K562 treated with DMSO at 1 percent for 4 hours (cell line): ENCODE data around the gene STUB1. TPM values are rescaled to one million over a fixed set of nuclear protein-coding genes. Genes with fewer than 3 reads are reported as not detected.

Experiments
- total RNA-seq: library from RNA; unstranded; fragments of 300-600 nt; gene quantifications from 2 replicates; pipeline ENCODE4 v1.2.3, GENCODE V29; 2022; ENCODE audit not compliant: insufficient read depth

The STUB1 gene
- 129 and 139 TPM in 2 replicates for total RNA-seq

GRCh38 chr16:679814-680624 is at the start of gene STUB1:
Gene STUB1, plus strand, starts transcription at chr16:680410. Its CDS starts 116 bp downstream, at chr16:680526.

GRCh38 chr16:630815-631405 is 49.3 kb upstream of the STUB1 start, which contains the start of gene WFIKKN1:
Gene WFIKKN1, plus strand, starts transcription at chr16:630985. Its CDS starts 269 bp downstream, at chr16:631254.

GRCh38 chr16:636206-637080 is 43.8 kb upstream of the STUB1 start, which contains the start of gene METTL26:
Gene METTL26, minus strand, starts transcription at chr16:636305. Its CDS starts 15 bp downstream, at chr16:636290.

GRCh38 chr16:641326-642188 is 38.7 kb upstream of the STUB1 start, which contains the start of gene MCRIP2:
Gene MCRIP2, plus strand, starts transcription at chr16:641828. Its CDS starts 164 bp downstream, at chr16:641992.

GRCh38 chr16:648781-649589 is 31.2 kb upstream of the STUB1 start, which contains the start of gene WDR90:
Gene WDR90, plus strand, starts transcription at chr16:649365. Its CDS starts 52 bp downstream, at chr16:649417.

GRCh38 chr16:667780-668518 is 12.3 kb upstream of the STUB1 start, which contains the start of gene RHOT2:
Gene RHOT2, plus strand, starts transcription at chr16:668132. Its CDS starts 68 bp downstream, at chr16:668200.

GRCh38 chr16:674968-675883 is 5.0 kb upstream of the STUB1 start, which contains the start of gene RHBDL1:
Gene RHBDL1, plus strand, starts transcription at chr16:675671. Its CDS starts 120 bp downstream, at chr16:675791.

GRCh38 chr16:684071-684794 is 4.0 kb downstream of the STUB1 start, which contains the start of gene JMJD8:
Gene JMJD8, minus strand, starts transcription at chr16:684334. Its CDS starts 15 bp downstream, at chr16:684319.

GRCh38 chr16:705431-706188 is 25.4 kb downstream of the STUB1 start, which contains the start of gene FBXL16:
Gene FBXL16, minus strand, starts transcription at chr16:705801. Its CDS starts 8,396 bp downstream, at chr16:697405.

GRCh38 chr16:714558-715476 is 34.6 kb downstream of the STUB1 start, which contains the start of gene METRN:
Gene METRN, plus strand, starts transcription at chr16:715118. Its CDS starts 172 bp downstream, at chr16:715290.

GRCh38 chr16:720990-721764 is 41.0 kb downstream of the STUB1 start, which contains the start of gene ANTKMT:
Gene ANTKMT, plus strand, starts transcription at chr16:721146. Its CDS starts 129 bp downstream, at chr16:721275.

GRCh38 chr16:726438-727290 is 46.5 kb downstream of the STUB1 start, which contains the start of the genes CCDC78 and HAGHL:
Gene CCDC78, minus strand, starts transcription at chr16:726443. Its CDS starts 76 bp downstream, at chr16:726367.
Gene HAGHL, plus strand, starts transcription at chr16:727106. Its CDS starts 404 bp downstream, at chr16:727510.

